AG04450 (cell line): ENCODE measurements around the gene TMEM61. TPM values are rescaled to one million over a fixed set of nuclear protein-coding genes. Genes with fewer than 3 reads are reported as not detected.

ENCODE experiments used
- CTCF ChIA-PET: fragments of 300-600, 350-600 bp; formaldehyde crosslinking; extraction: SDS; loops from one replicate; lab custom pipeline; 2022; ENCODE audit warnings: antibody characterized with exemption, inconsistent platforms; lab: Charles Lee
- POLR2A ChIA-PET: fragments of 350-600 bp; formaldehyde crosslinking; extraction: SDS; loops from one replicate; lab custom pipeline; 2021; ENCODE audit warnings: antibody characterized with exemption, inconsistent platforms; lab: Yijun Ruan, JAX
- DNase-seq: peaks from one replicate; pipeline ENCODE4 v3.0.0-alpha.2; 2011; ENCODE audit warnings: low read depth, low spot score
- H3K27ac ChIP-seq: one replicate; pipeline ENCODE4 v1.5.1; 2012; ENCODE audit warnings: low read depth, low read length, control low read depth
- H3K27me3 ChIP-seq: one replicate; pipeline ENCODE4 v1.6.0; 2012; ENCODE audit warnings: low read length; ENCODE audit not compliant: control insufficient read depth, insufficient read depth
- H3K4me3 ChIP-seq: 2 replicates; pipeline ENCODE4 v1.5.1; 2011; ENCODE audit warnings: mild to moderate bottlenecking, low read depth, low read length, control low read depth
- H3K9me3 ChIP-seq: 2 replicates; pipeline ENCODE4 v1.5.1; 2012; ENCODE audit warnings: low read length; ENCODE audit not compliant: control insufficient read depth, insufficient read depth
- CTCF ChIP-seq: IDR thresholded peaks from 2 replicates; pipeline ENCODE4 v1.5.1; 2011; ENCODE audit warnings: low read depth, low read length, control low read depth, inconsistent platforms
- polyA plus RNA-seq: library from polyadenylated mRNA; depleted of rRNA; stranded (reverse); fragments of >200 nt; gene quantifications from 2 replicates; pipeline ENCODE4 v1.2.3, GENCODE V29; 2011

Gene TMEM61
- polyA plus RNA-seq, 1 experiment: not detected

- DNase-seq: peak; percentile 42
- Histone ChIP-seq H3K9me3 (no peaks in the 10 kb centered on the region), H3K27me3 (peaks cover 29% of the 10 kb centered on the region), H3K4me3 (no peak overlapping the region), H3K27ac (no peak overlapping the region)
- ChIA-PET POLR2A (interaction anchor here (0.5 to 0.7 kb wide), 2 partner anchors 10 to 37 kb away, joined by 3 read pairs; no protein-coding TSS in a partner anchor), CTCF (interaction anchor here (1.7 to 7.1 kb wide), 4 partner anchors 8 to 43 kb away, joined by 12 to 35 read pairs (median 14); no protein-coding TSS in a partner anchor)
- no peak for TF ChIP-seq CTCF
Observed at GRCh38 chr1:54987919-54988705, 7.7 kb downstream of the TMEM61 start.

- TF ChIP-seq CTCF: no peak
- H3K4me3 ChIP-seq: no peak overlapping the region
- peaks cover 27% of the 10 kb centered on the region for H3K27me3 ChIP-seq
- no peak for DNase-seq
- H3K27ac ChIP-seq: no peak overlapping the region
- ChIA-PET CTCF (interaction anchor here (2.0 to 7.1 kb wide), 4 partner anchors 16 to 44 kb away, joined by 6 to 35 read pairs (median 12); no protein-coding TSS in a partner anchor), POLR2A (no interaction called here)
- H3K9me3 ChIP-seq: no peaks in the 10 kb centered on the region
Observed at GRCh38 chr1:54988975-54989374, 8.5 kb downstream of the TMEM61 start.

- TF ChIP-seq CTCF: no peak
- POLR2A ChIA-PET: interaction anchor here (0.6 to 0.7 kb wide), 2 partner anchors 34 to 501 kb away, joined by 3 to 4 read pairs; no protein-coding TSS in a partner anchor
- Histone ChIP-seq H3K27ac (no peak overlapping the region), H3K27me3 (peaks cover 26% of the 10 kb centered on the region), H3K9me3 (no peaks in the 10 kb centered on the region), H3K4me3 (no peak overlapping the region)
- DNase-seq: no peak
- CTCF ChIA-PET: interaction anchor here (2.0 to 7.1 kb wide), 4 partner anchors 16 to 45 kb away, joined by 6 to 35 read pairs (median 12); no protein-coding TSS in a partner anchor
Observed at GRCh38 chr1:54989473-54989872, 9.0 kb downstream of the TMEM61 start.

- DNase-seq: no peak
- CTCF ChIA-PET: interaction anchor here (2.0 to 2.1 kb wide), 2 partner anchors 17 to 45 kb away, joined by 6 to 12 read pairs; no protein-coding TSS in a partner anchor
- no peaks in the 10 kb centered on the region for H3K9me3 ChIP-seq
- H3K4me3 ChIP-seq: no peak overlapping the region
- no peak overlapping the region for H3K27ac ChIP-seq
- TF ChIP-seq CTCF: no peak
- POLR2A ChIA-PET: interaction anchor here (0.6 to 0.7 kb wide), 2 partner anchors 35 to 501 kb away, joined by 3 to 4 read pairs; no protein-coding TSS in a partner anchor
- peaks cover 28% of the 10 kb centered on the region for H3K27me3 ChIP-seq
Observed at GRCh38 chr1:54989968-54990810, 9.8 kb downstream of the TMEM61 start.
